Left lung (tissue), 10 donors: ENCODE data around the gene MYPN. TPM values are rescaled to one million over a fixed set of nuclear protein-coding genes. Genes with fewer than 3 reads are reported as not detected.
"Not testable (repeated sequence)": the region's sequence is repeated elsewhere in the genome, so short reads cannot be mapped to it uniquely, and the experiment has no call there.

Source experiments
- ATAC-seq: fragments of 200-7000 bp; cut with Tn5 transposase; one replicate; pipeline ENCODE4 v1.9.1; 2020; ENCODE audit warnings: moderate library complexity
- DNase-seq, 4 donors: peaks; one replicate each; pipeline ENCODE4 v3.0.0-alpha.2; 2013 to 2020
- H3K27ac ChIP-seq, 2 donors: fragments of 200-600 bp; sonication (generic) in 1 of 2; one replicate each; pipeline versions ENCODE4 v1.5.0 to v1.8.0; 2020 to 2021
- H3K27me3 ChIP-seq, 2 donors: fragments of 200-600 bp; sonication (generic) in 1 of 2; one replicate each; pipeline versions ENCODE4 v1.5.0 to v1.8.0; 2020 to 2021
- H3K36me3 ChIP-seq, 2 donors: fragments of 200-600 bp; sonication (generic) in 1 of 2; one replicate each; pipeline versions ENCODE4 v1.5.0 to v1.8.0; 2020 to 2021
- H3K4me1 ChIP-seq, 2 donors: fragments of 200-600 bp; one replicate each; pipeline ENCODE4 v1.8.0; 2021
- H3K4me3 ChIP-seq, 2 donors: fragments of 200-600 bp; sonication (generic) in 1 of 2; one replicate each; pipeline versions ENCODE4 v1.5.0 to v1.8.0; 2020 to 2021; ENCODE audit warnings: mild to moderate bottlenecking in 1 of 2
- H3K9me3 ChIP-seq, 2 donors: fragments of 200-600 bp; sonication (generic) in 1 of 2; one replicate each; pipeline versions ENCODE4 v1.5.0 to v1.8.0; 2020 to 2021
- intact Hi-C, 2 donors: fragments of 100-400 bp; cut with DNase I; formaldehyde crosslinking; loops; one replicate each; pipeline versions ENCODE4 v1.11.2 to v1.14.2; 2022
- polyA plus RNA-seq, 6 donors: library from polyadenylated mRNA; unstranded; fragments of 120-200 nt; gene quantifications; one replicate each; pipeline ENCODE4 v1.2.1, GENCODE V29; 2013; ENCODE audit not compliant: insufficient read length in 6 of 6
- total RNA-seq, 2 donors: library from RNA; stranded (reverse); fragmentation: NEBNext Ultra II Directional; extraction: Animal tissue kit (Norgen Biotek cat#: 25700); gene quantifications; one replicate each; pipeline ENCODE4 v1.2.1, GENCODE V29; 2021
- TF ChIP-seq, protein P1 (sequence below), 2 donors: fragments of 200-600 bp; sonication (generic) in 1 of 2; IDR thresholded peaks; one replicate each; pipeline versions ENCODE4 v1.5.0 to v1.8.0; 2021; ENCODE audit warnings: antibody characterized with exemption in 2 of 2
- donor health status: DM: no; HTN: yes; CAD: no.
- donor health status: DM: no; HTN: no; CAD: no.

MYPN gene
- total and polyA plus RNA-seq, 8 donors: 0.03 to 0.13 (median 0.04) TPM; not detected in 3

DNA sequence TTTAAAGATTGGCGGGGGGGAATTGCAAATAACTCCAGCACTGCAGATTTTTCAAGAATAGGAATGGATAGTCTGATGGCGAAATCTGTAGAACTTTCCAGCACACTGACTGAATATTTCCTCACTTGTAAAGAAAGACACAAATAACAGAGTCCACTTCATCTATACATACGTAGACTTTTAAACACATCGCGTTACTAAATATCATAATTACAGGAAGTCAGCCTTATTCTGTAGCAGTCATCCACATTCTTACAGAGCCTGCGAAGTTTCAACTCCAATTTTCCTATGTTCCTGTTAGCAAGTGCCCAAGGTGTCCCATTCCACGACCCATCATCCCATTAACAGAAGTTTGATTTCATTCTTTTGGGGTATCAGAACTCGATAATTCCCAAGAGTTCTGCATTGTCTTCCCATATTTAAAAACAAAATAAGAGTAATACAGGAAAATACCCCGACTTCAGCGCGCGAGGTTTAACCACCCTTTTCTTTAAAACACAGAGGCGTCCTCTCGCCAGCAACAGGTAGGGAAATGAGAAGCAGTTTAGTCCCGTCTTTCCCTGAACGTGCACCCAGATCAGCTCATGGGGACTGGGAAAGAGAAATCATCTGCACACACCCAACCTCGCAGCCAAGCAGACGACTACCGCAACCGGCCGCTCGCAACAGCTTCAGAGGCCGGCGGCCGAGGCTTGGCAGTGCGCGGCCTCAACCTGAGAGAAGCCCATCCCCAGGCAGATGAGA lies 35.1 kb upstream of the MYPN start:
- Histone ChIP-seq H3K27ac (peak overlapping the region; percentile 97 to 100), H3K27me3 (no peaks in the 10 kb centered on the region), H3K9me3 (no peaks in the 10 kb centered on the region), H3K36me3 (peaks cover 0 to 13% of the 10 kb centered on the region in 2 donors), H3K4me3 (peak overlapping the region; percentile 82 to 96), H3K4me1 (peaks cover 19 to 31% of the 10 kb centered on the region in 2 donors)
- TF ChIP-seq, protein P1, sequence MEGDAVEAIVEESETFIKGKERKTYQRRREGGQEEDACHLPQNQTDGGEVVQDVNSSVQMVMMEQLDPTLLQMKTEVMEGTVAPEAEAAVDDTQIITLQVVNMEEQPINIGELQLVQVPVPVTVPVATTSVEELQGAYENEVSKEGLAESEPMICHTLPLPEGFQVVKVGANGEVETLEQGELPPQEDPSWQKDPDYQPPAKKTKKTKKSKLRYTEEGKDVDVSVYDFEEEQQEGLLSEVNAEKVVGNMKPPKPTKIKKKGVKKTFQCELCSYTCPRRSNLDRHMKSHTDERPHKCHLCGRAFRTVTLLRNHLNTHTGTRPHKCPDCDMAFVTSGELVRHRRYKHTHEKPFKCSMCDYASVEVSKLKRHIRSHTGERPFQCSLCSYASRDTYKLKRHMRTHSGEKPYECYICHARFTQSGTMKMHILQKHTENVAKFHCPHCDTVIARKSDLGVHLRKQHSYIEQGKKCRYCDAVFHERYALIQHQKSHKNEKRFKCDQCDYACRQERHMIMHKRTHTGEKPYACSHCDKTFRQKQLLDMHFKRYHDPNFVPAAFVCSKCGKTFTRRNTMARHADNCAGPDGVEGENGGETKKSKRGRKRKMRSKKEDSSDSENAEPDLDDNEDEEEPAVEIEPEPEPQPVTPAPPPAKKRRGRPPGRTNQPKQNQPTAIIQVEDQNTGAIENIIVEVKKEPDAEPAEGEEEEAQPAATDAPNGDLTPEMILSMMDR (IDR thresholded peaks at IDR 0.05): no peak
- intact Hi-C loops: no loop called here
- DNase-seq (peak in 2 of 4 donors; percentile 23 to 25), ATAC-seq (peak; percentile 58)

DNA sequence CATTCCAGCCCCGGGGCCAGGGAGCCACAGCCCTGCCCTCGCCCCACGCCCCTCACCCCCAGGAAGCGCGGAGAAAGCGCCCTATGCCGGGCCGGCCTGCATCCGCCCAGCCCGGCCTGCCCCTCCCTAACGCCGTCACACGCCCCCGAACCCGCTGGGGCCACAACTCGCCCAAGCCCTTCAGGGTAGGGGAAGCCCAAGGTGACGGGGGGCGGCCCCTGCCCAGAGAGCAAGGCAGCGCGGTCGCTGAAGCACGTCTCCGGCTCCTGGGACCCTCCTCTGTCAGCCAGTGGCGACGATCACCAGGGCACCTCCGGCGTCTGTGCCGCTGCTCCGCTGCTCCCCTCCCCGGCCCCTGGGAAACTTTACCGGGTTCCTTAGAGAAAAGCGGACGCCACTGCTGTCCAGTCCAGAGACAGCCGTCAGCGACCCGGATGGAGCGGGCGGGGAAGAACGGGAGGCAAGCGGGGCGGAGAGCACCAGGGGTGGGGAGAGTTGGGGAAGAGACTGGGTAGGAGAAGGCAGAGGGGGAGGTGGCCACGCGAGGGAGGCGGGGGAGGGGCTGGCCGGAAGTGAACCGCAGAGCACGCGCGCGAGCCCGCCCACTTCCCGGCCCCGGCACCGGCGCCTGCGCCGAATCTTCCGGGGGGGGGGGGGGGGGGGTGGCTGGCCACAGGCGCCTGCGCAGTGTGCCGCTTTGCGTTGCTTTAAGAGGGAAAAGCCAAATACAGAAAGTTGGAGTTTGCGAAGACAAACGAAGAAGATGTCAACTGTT lies 34.3 kb upstream of the MYPN start, which contains the start of gene HERC4:
TSS of gene HERC4 (minus strand) at position 509 of the 775 bp plus-strand sequence. CDS start 2,175 bp downstream, outside the sequence.
- DNase-seq (peak; percentile 93 to 98 (median 96)), ATAC-seq (peak; percentile 98)
- peak within 1 kb of the TSS; percentile 97 to 100 for H3K27ac ChIP-seq
- H3K36me3 ChIP-seq: peaks cover 0 to 6% of the 10 kb centered on the region in 2 donors
- intact Hi-C loops: no loop called here
- peak within 1 kb of the TSS; percentile 82 to 96 for H3K4me3 ChIP-seq
- TF ChIP-seq, protein P1 (IDR thresholded peaks at IDR 0.05): no peak
- H3K27me3 ChIP-seq: no peaks in the 10 kb centered on the region
- H3K9me3 ChIP-seq: no peaks in the 10 kb centered on the region
- peaks cover 19 to 31% of the 10 kb centered on the region in 2 donors for H3K4me1 ChIP-seq

DNA sequence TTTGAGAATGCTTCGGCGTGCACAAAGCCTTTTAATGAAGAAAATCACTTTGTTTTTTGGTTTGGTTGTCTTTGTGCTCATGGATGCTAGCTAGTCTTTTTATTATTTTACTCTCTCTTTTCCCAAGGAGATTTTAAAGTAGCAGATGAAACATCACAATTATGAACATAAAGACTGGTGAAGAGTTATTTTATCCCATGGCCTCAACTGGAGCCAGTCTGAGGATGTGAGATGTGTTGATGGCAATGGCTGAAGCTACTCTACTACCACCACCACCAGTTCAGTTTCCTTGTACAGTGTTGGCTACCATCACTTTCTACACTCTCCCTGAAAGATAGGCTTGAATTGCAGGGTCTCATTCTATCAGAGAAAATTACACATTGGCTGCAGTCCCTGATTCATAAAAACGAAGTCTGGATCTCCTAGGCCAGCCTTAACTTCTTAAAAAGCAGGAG lies 33.7 kb upstream of the MYPN start:
- Histone ChIP-seq H3K36me3 (no peaks in the 10 kb centered on the region), H3K27ac (peak overlapping the region; percentile 61 to 97), H3K9me3 (no peaks in the 10 kb centered on the region), H3K27me3 (no peaks in the 10 kb centered on the region), H3K4me1 (peaks cover 19 to 31% of the 10 kb centered on the region in 2 donors), H3K4me3 (peak overlapping the region in 1 of 2 donors; percentile 96)
- no peak for ATAC-seq
- TF ChIP-seq, protein P1 (IDR thresholded peaks at IDR 0.05): no peak
- no peak for DNase-seq
- intact Hi-C loops: no loop called here

DNA sequence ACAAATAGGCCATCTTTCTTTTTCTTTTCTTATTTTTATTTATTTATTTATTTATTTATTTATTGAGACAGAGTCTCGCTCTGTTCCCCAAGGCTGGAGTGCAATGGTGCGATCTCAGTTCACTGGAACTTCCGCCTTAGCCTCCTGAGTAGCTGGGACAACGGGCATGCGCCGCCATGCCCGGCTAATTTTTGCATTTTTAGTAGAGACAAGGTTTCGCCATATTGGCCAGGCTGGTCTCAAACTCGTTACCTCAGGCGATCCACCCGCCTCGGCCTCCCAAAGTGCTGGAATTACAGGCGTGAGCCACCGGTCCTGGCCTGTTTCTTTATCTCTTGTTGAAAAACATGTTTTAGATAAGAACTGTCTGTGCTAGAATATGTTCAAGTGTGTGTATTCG lies 33.2 kb upstream of the MYPN start:
- H3K36me3 ChIP-seq, intact Hi-C loops, DNase-seq, H3K4me3 ChIP-seq, ATAC-seq, H3K27ac ChIP-seq, H3K27me3 ChIP-seq, H3K9me3 ChIP-seq: not testable (repeated sequence)
- peaks cover 19 to 29% of the 10 kb centered on the region in 2 donors for H3K4me1 ChIP-seq

DNA sequence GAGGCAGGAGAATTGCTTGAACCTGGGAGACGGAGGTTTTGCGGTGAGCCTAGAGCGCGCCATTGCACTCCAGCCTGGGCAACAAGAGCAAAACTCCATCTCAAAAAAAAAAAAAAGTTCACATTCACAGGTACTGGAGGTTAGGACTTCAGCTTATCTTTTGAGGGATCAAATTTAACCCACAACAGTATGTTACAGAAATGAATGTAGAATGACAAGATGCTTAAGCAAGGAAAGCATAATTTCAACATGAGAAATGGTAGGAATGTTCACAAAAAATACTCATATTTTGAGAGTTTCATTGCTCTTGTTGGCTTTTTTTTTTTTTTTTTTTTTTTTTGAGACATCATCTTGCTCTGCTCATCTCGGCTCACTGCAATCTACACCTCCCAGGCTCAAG lies 32.3 kb upstream of the MYPN start:
- no peaks in the 10 kb centered on the region for H3K27me3 ChIP-seq
- ATAC-seq (no peak), DNase-seq (no peak)
- H3K9me3 ChIP-seq: no peaks in the 10 kb centered on the region
- H3K4me1 ChIP-seq: peaks cover 11 to 19% of the 10 kb centered on the region in 2 donors
- no peak overlapping the region for H3K27ac ChIP-seq
- intact Hi-C loops: no loop called here
- H3K36me3 ChIP-seq: no peaks in the 10 kb centered on the region
- no peak overlapping the region for H3K4me3 ChIP-seq
- TF ChIP-seq, protein P1 (IDR thresholded peaks at IDR 0.05): no peak
